BJ (cell line): ENCODE results near the gene STRN3. TPM values are rescaled to one million over a fixed set of nuclear protein-coding genes. Genes with fewer than 3 reads are reported as not detected.
"Not testable (repeated sequence)": the region's sequence is repeated elsewhere in the genome, so short reads cannot be mapped to it uniquely, and the experiment has no call there.

Source experiments
- CTCF ChIA-PET: fragments of 350-600 bp; formaldehyde crosslinking; extraction: SDS; loops from one replicate; lab custom pipeline; 2021; ENCODE audit warnings: antibody characterized with exemption, inconsistent platforms; lab: Yijun Ruan, JAX
- POLR2A ChIA-PET: fragments of 300-600 bp; sonication (Branson Sonifier 250); formaldehyde crosslinking; extraction: SDS; loops from one replicate; lab custom pipeline; 2021; ENCODE audit warnings: antibody characterized with exemption; lab: Charles Lee
- DNase-seq: peaks from one replicate; pipeline ENCODE4 v3.0.0-alpha.2; 2011; ENCODE audit warnings: low read depth
- H3K27me3 ChIP-seq: 2 replicates; pipeline ENCODE4 v1.6.0; 2011; ENCODE audit warnings: low read length; ENCODE audit not compliant: control insufficient read depth, insufficient read depth
- H3K36me3 ChIP-seq: 2 replicates; pipeline ENCODE4 v1.5.1; 2011; ENCODE audit warnings: low read length; ENCODE audit not compliant: control insufficient read depth, insufficient read depth
- H3K4me3 ChIP-seq: 2 replicates; pipeline ENCODE4 v1.5.1; 2011; ENCODE audit warnings: low read depth, mild to moderate bottlenecking, control low read depth, low read length
- CTCF ChIP-seq: IDR thresholded peaks from 2 replicates; pipeline ENCODE4 v1.5.1; 2011; ENCODE audit warnings: low read depth, mild to moderate bottlenecking, control low read depth, inconsistent platforms, low read length, moderate library complexity; ENCODE audit not compliant: insufficient read depth
- polyA plus RNA-seq: library from polyadenylated mRNA; depleted of rRNA; stranded (reverse); fragments of >200 nt; gene quantifications from 2 replicates; pipeline ENCODE4 v1.2.3, GENCODE V29; 2011

STRN3 gene
- polyA plus RNA-seq, 1 experiment, result 14.8 TPM

- CTCF ChIA-PET, result interaction anchor here (0.6 to 5.2 kb wide), 13 partner anchors 8 to 1244 kb away, joined by 3 to 35 read pairs (median 3); no protein-coding TSS in a partner anchor
- H3K27me3 ChIP-seq, POLR2A ChIA-PET, H3K36me3 ChIP-seq, H3K4me3 ChIP-seq, DNase-seq: not testable (repeated sequence)
- peak; percentile 58 for TF ChIP-seq CTCF
Observed at GRCh38 chr14:30980106-30980704, 46.0 kb downstream of the STRN3 start.

- DNase-seq, result no peak
- ChIA-PET CTCF (interaction anchor here (1.1 kb wide), 2 partner anchors 49 to 410 kb away, joined by 3 to 4 read pairs; partner anchors contain the start of gene STRN3), POLR2A (no interaction called here)
- no peaks in the 10 kb centered on the region for H3K36me3 ChIP-seq
- no peak overlapping the region for H3K4me3 ChIP-seq
- no peak for TF ChIP-seq CTCF
- no peaks in the 10 kb centered on the region for H3K27me3 ChIP-seq
Observed at GRCh38 chr14:30977752-30978151, 48.4 kb downstream of the STRN3 start.

GRCh38 chr14:30974628-30975027 is 51.6 kb downstream of the STRN3 start:
- ChIA-PET CTCF (no interaction called here), POLR2A (no interaction called here)
- DNase-seq, result no peak
- Histone ChIP-seq H3K4me3 (no peak overlapping the region), H3K27me3 (no peaks in the 10 kb centered on the region), H3K36me3 (no peaks in the 10 kb centered on the region)
- TF ChIP-seq CTCF, result no peak

GRCh38 chr14:30972882-30973582 is 53.1 kb downstream of the STRN3 start:
- ChIA-PET CTCF (interaction anchor here (1.4 kb wide), 1 partner anchor 8 kb away, joined by 3 read pairs; no protein-coding TSS in a partner anchor), POLR2A (no interaction called here)
- no peak overlapping the region for H3K4me3 ChIP-seq
- no peak for TF ChIP-seq CTCF
- no peaks in the 10 kb centered on the region for H3K36me3 ChIP-seq
- no peaks in the 10 kb centered on the region for H3K27me3 ChIP-seq
- DNase-seq, result no peak

- DNase-seq, H3K4me3 ChIP-seq, POLR2A ChIA-PET, H3K36me3 ChIP-seq, H3K27me3 ChIP-seq: not testable (repeated sequence)
- CTCF ChIA-PET, result interaction anchor here (1.3 to 1.4 kb wide), 2 partner anchors 9 to 19 kb away, joined by 3 read pairs; no protein-coding TSS in a partner anchor
Observed at GRCh38 chr14:30972036-30972732, 54.0 kb downstream of the STRN3 start.
